ENCODE data around the gene SERPINA12.
"Not testable (repeated sequence)": the region's sequence is repeated elsewhere in the genome, so short reads cannot be mapped to it uniquely, and the experiment has no call there.

SERPINA12 gene

GRCh38 chr14:94485944-94486841, 23.1 kb downstream of the SERPINA12 start:
- DNase-seq: peak; percentile 25

GRCh38 chr14:94484481-94484880, 24.8 kb downstream of the SERPINA12 start:
- DNase-seq: no peak

- no peak for DNase-seq
Measured at GRCh38 chr14:94483729-94484275, 25.5 kb downstream of the SERPINA12 start.

- DNase-seq: no peak
Measured at GRCh38 chr14:94483071-94483451, 26.2 kb downstream of the SERPINA12 start.

GRCh38 chr14:94482132-94483070, 26.9 kb downstream of the SERPINA12 start:
- not testable (repeated sequence) for DNase-seq

GRCh38 chr14:94481468-94482131, 27.7 kb downstream of the SERPINA12 start:
- no peak for DNase-seq

- DNase-seq: no peak
Measured at GRCh38 chr14:94480809-94481208, 28.5 kb downstream of the SERPINA12 start.

- no peak for DNase-seq
Measured at GRCh38 chr14:94478420-94478819, 30.8 kb downstream of the SERPINA12 start.

GRCh38 chr14:94476023-94476422, 33.2 kb downstream of the SERPINA12 start, which contains the start of gene SERPINA9:
Gene SERPINA9, minus strand, starts transcription at chr14:94476197. Its CDS starts 6,357 bp downstream, at chr14:94469840.
- DNase-seq: no peak

- DNase-seq: no peak
Measured at GRCh38 chr14:94474581-94475031, 34.7 kb downstream of the SERPINA12 start.

- no peak for DNase-seq
Measured at GRCh38 chr14:94473666-94474410, 35.4 kb downstream of the SERPINA12 start.

GRCh38 chr14:94472842-94473241, 36.4 kb downstream of the SERPINA12 start:
- no peak for DNase-seq

- DNase-seq: no peak
Measured at GRCh38 chr14:94471045-94471444, 38.2 kb downstream of the SERPINA12 start.

GRCh38 chr14:94470311-94470710, 39.0 kb downstream of the SERPINA12 start:
- DNase-seq: no peak

GRCh38 chr14:94469261-94469660, 40.0 kb downstream of the SERPINA12 start:
- no peak for DNase-seq

- DNase-seq: no peak
Measured at GRCh38 chr14:94467728-94468520, 41.3 kb downstream of the SERPINA12 start.

- DNase-seq: no peak
Measured at GRCh38 chr14:94466706-94467370, 42.4 kb downstream of the SERPINA12 start.

- DNase-seq: no peak
Measured at GRCh38 chr14:94465042-94465441, 44.2 kb downstream of the SERPINA12 start.

GRCh38 chr14:94464290-94464689, 45.0 kb downstream of the SERPINA12 start:
- no peak for DNase-seq

Data from CD4-positive, alpha-beta T cell treated with Interleukin-21 for 1 hour (primary cell).